SK-N-SH treated with all-trans-retinoic acid at 6 μM for 48 hours (cell line): ENCODE results near the gene STK39.

Source experiments
- ISL1 ChIP-seq: fragments of 250-450 bp; sonication (Bioruptor Pico); IDR thresholded peaks from 2 replicates; pipeline ENCODE4 v2.1.2; 2022; ENCODE audit warnings: mild to moderate bottlenecking, moderate library complexity
- RARB ChIP-seq: fragments of 250-450 bp; sonication (Bioruptor Pico); IDR thresholded peaks from 2 replicates; pipeline ENCODE4 v1.8.0; 2021; ENCODE audit warnings: mild to moderate bottlenecking, moderate library complexity
- SNAI2 ChIP-seq: fragments of 250-450 bp; sonication (Bioruptor Pico); IDR thresholded peaks from 2 replicates; pipeline ENCODE4 v1.5.0; 2020; ENCODE audit warnings: mild to moderate bottlenecking, moderate library complexity
- ZNF565 ChIP-seq: fragments of 450-650 bp; formaldehyde crosslinking; conservative IDR thresholded peaks from 2 replicates; pipeline ENCODE4 v1.5.0; 2020; ENCODE audit warnings: low read depth, mild to moderate bottlenecking, moderate library complexity
- ZNF70 ChIP-seq: fragments of 450-650 bp; formaldehyde crosslinking; IDR thresholded peaks from 2 replicates; pipeline ENCODE4 v1.5.0; 2020; ENCODE audit warnings: mild to moderate bottlenecking, moderate library complexity
- TF ChIP-seq, protein P1 (sequence below): fragments of 250-450 bp; sonication (Bioruptor Pico); IDR thresholded peaks from 2 replicates; pipeline ENCODE4 v1.8.0; 2020; ENCODE audit warnings: mild to moderate bottlenecking, moderate library complexity, borderline replicate concordance

DNA sequence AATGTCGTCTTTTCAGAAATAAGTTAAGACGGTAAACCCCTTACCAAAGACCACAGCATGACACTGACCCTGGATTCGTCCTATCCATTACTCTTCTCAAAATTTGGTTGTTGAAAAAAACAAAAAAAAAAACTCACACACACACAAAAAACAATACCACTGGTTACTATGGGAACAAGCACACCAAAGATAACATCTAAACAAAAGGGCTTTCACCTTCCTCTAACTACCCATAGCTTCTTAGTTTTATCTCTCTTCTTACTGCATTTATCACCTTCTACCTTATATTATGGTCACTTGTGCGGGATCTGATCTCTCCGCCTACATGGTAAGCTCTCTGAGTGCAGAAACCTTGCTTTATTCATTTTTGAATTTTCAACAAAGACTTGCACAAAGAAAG lies 192.7 kb downstream of the STK39 start:
- TF ChIP-seq, protein P1, sequence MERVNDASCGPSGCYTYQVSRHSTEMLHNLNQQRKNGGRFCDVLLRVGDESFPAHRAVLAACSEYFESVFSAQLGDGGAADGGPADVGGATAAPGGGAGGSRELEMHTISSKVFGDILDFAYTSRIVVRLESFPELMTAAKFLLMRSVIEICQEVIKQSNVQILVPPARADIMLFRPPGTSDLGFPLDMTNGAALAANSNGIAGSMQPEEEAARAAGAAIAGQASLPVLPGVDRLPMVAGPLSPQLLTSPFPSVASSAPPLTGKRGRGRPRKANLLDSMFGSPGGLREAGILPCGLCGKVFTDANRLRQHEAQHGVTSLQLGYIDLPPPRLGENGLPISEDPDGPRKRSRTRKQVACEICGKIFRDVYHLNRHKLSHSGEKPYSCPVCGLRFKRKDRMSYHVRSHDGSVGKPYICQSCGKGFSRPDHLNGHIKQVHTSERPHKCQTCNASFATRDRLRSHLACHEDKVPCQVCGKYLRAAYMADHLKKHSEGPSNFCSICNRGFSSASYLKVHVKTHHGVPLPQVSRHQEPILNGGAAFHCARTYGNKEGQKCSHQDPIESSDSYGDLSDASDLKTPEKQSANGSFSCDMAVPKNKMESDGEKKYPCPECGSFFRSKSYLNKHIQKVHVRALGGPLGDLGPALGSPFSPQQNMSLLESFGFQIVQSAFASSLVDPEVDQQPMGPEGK (CRISPR knock-in tag), result no peak
- no peak for TF ChIP-seq ISL1 (CRISPR knock-in tag)
- no peak for TF ChIP-seq SNAI2 (CRISPR knock-in tag)
- no peak for TF ChIP-seq RARB
- TF ChIP-seq ZNF70, result no peak
- TF ChIP-seq ZNF565 (CRISPR knock-in tag), result no peak
